ENCODE measurements around the gene SEC61B.

The SEC61B gene

DNA sequence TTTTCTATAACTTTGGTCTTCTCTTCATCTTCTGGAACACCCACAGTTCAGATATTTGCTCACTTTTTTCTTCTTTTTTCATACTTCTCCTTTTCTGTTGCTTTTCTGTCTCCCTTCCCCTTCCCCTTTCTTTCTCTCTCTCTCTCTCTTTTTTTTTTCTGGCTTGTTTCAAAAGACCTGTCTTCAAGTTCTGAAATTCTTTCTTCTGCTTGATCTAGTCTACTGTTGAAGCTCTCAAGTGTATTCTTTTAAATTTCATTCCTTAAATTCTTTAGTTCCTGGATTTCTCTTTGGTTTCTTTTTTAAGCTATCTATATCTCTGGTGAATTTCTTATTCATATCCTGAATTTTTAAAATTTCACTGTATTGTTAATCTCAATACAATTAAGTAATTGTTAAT lies 11.5 kb upstream of the SEC61B start (continued):
- no peak for TF ChIP-seq HOXC10 (CRISPR knock-in tag; IDR thresholded peaks at IDR 0.05)
- TF ChIP-seq, protein P1, sequence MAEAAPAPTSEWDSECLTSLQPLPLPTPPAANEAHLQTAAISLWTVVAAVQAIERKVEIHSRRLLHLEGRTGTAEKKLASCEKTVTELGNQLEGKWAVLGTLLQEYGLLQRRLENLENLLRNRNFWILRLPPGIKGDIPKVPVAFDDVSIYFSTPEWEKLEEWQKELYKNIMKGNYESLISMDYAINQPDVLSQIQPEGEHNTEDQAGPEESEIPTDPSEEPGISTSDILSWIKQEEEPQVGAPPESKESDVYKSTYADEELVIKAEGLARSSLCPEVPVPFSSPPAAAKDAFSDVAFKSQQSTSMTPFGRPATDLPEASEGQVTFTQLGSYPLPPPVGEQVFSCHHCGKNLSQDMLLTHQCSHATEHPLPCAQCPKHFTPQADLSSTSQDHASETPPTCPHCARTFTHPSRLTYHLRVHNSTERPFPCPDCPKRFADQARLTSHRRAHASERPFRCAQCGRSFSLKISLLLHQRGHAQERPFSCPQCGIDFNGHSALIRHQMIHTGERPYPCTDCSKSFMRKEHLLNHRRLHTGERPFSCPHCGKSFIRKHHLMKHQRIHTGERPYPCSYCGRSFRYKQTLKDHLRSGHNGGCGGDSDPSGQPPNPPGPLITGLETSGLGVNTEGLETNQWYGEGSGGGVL (tag by site-specific recombination; IDR thresholded peaks at IDR 0.05) = no peak
- TF ChIP-seq GLI4 (tag by site-specific recombination; IDR thresholded peaks at IDR 0.05) = no peak
- TF ChIP-seq ZNF501 (tag by site-specific recombination; IDR thresholded peaks at IDR 0.05) = no peak

DNA sequence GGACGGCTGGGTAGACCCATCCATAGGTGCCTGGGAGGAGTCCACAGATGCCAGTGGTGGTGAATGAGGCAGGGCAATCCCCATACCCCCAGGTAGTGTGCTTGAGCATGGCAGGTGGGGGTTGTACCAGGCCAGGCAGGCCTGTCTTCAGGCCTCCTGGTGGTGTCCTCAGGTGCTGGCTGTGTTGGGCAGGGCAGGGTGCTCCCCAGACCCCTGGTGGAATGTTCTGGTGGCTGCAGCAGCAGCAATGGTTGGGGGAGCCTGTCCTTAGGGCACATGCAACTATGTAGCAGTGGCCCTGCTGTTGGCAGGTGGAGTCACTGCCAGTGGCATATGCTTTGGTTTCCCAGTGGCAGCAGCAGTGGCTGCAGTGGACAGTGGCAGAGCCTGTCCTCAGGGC lies 10.3 kb upstream of the SEC61B start:
- H3K4me3 ChIP-seq (ENCODE audit: low read depth, low read length) = no peak overlapping the region
- no peaks in the 10 kb centered on the region for H3K9me3 ChIP-seq (ENCODE audit: control insufficient read depth, insufficient read depth, low read depth, low read length)
- POLR2A ChIA-PET = interaction anchor here (2.5 kb wide), 1 partner anchor 10 kb away, joined by 10 read pairs; the partner anchor contains the start of genes ALG2 and SEC61B
- peaks cover 0 to 14% of the 10 kb centered on the region in 2 experiments; a peak in 1 of 3 replicates for H3K36me3 ChIP-seq (ENCODE audit: control insufficient read depth in 2 of 2, insufficient read depth in 1 of 2, low read length in 2 of 2)
- TF ChIP-seq, protein P2, sequence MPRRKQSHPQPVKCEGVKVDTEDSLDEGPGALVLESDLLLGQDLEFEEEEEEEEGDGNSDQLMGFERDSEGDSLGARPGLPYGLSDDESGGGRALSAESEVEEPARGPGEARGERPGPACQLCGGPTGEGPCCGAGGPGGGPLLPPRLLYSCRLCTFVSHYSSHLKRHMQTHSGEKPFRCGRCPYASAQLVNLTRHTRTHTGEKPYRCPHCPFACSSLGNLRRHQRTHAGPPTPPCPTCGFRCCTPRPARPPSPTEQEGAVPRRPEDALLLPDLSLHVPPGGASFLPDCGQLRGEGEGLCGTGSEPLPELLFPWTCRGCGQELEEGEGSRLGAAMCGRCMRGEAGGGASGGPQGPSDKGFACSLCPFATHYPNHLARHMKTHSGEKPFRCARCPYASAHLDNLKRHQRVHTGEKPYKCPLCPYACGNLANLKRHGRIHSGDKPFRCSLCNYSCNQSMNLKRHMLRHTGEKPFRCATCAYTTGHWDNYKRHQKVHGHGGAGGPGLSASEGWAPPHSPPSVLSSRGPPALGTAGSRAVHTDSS (tag by site-specific recombination; IDR thresholded peaks at IDR 0.05) = no peak
- TF ChIP-seq ZNF544 (tag by site-specific recombination; IDR thresholded peaks at IDR 0.05) = no peak
- TF ChIP-seq, protein P3, sequence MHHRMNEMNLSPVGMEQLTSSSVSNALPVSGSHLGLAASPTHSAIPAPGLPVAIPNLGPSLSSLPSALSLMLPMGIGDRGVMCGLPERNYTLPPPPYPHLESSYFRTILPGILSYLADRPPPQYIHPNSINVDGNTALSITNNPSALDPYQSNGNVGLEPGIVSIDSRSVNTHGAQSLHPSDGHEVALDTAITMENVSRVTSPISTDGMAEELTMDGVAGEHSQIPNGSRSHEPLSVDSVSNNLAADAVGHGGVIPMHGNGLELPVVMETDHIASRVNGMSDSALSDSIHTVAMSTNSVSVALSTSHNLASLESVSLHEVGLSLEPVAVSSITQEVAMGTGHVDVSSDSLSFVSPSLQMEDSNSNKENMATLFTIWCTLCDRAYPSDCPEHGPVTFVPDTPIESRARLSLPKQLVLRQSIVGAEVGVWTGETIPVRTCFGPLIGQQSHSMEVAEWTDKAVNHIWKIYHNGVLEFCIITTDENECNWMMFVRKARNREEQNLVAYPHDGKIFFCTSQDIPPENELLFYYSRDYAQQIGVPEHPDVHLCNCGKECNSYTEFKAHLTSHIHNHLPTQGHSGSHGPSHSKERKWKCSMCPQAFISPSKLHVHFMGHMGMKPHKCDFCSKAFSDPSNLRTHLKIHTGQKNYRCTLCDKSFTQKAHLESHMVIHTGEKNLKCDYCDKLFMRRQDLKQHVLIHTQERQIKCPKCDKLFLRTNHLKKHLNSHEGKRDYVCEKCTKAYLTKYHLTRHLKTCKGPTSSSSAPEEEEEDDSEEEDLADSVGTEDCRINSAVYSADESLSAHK (tag by site-specific recombination; IDR thresholded peaks at IDR 0.05) = no peak
- TF ChIP-seq ZNF660 (tag by site-specific recombination; IDR thresholded peaks at IDR 0.05) = no peak
- no peak for TF ChIP-seq ZNF529 (tag by site-specific recombination; IDR thresholded peaks at IDR 0.05; ENCODE audit: insufficient replicate concordance)
- no peak for TF ChIP-seq ZNF843 (tag by site-specific recombination; IDR thresholded peaks at IDR 0.05)
- no peak for TF ChIP-seq ZNF324 (tag by site-specific recombination; IDR thresholded peaks at IDR 0.05)
- no peak for TF ChIP-seq ZNF223 (tag by site-specific recombination; IDR thresholded peaks at IDR 0.05)
- H3K27ac ChIP-seq (ENCODE audit: extremely low read depth, low read depth, low read length) = no peak overlapping the region
- no peaks in the 10 kb centered on the region for H3K4me1 ChIP-seq (ENCODE audit: control insufficient read depth, insufficient read depth, low read length)
- CTCF ChIA-PET = interaction anchor here (0.6 kb wide), 1 partner anchor 25 kb away, joined by 3 read pairs; no protein-coding TSS in a partner anchor

DNA sequence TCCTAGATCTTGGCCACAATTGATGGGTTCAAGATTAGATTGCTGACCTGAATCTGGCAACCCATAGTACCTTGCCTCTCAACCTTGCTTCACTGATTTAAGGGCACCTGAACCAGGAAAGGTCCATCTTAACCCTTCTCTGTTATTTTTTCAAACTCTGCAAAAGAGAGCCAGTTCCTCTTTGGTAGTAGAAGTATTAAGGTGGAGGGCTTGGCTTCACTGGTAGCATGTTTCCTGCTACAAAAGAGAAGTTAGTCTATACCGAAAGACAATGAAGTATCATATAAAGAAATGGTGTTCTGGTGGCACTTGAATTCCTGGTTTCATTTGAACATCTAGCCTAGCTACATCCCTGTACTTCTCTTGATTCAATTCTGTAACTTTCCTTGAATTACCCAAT lies 8.9 kb upstream of the SEC61B start:
- ChIA-PET POLR2A (interaction anchor here (2.5 kb wide), 1 partner anchor 9 kb away, joined by 10 read pairs; the partner anchor contains the start of genes ALG2 and SEC61B), CTCF (interaction anchor here (2.4 kb wide), 1 partner anchor 29 kb away, joined by 7 read pairs; no protein-coding TSS in a partner anchor)
- Histone ChIP-seq H3K27ac (ENCODE audit: extremely low read depth, low read depth, low read length) (no peak overlapping the region), H3K4me1 (ENCODE audit: control insufficient read depth, insufficient read depth, low read length) (no peaks in the 10 kb centered on the region), H3K4me3 (ENCODE audit: low read depth, low read length) (no peak overlapping the region), H3K9me3 (ENCODE audit: control insufficient read depth, insufficient read depth, low read depth, low read length) (no peaks in the 10 kb centered on the region), H3K36me3 (ENCODE audit: control insufficient read depth in 2 of 2, insufficient read depth in 1 of 2, low read length in 2 of 2) (peaks cover 0 to 28% of the 10 kb centered on the region in 2 experiments; a peak in 1 of 3 replicates)
- TF ChIP-seq, protein P4, sequence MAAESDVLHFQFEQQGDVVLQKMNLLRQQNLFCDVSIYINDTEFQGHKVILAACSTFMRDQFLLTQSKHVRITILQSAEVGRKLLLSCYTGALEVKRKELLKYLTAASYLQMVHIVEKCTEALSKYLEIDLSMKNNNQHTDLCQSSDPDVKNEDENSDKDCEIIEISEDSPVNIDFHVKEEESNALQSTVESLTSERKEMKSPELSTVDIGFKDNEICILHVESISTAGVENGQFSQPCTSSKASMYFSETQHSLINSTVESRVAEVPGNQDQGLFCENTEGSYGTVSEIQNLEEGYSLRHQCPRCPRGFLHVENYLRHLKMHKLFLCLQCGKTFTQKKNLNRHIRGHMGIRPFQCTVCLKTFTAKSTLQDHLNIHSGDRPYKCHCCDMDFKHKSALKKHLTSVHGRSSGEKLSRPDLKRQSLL (tag by site-specific recombination; IDR thresholded peaks at IDR 0.05) = no peak
- TF ChIP-seq REPIN1 (tag by site-specific recombination; IDR thresholded peaks at IDR 0.05; ENCODE audit: low read depth) = no peak
- TF ChIP-seq ZNF623 (tag by site-specific recombination; IDR thresholded peaks at IDR 0.05) = no peak
- TF ChIP-seq SP2 (tag by site-specific recombination; IDR thresholded peaks at IDR 0.05) = no peak
- TF ChIP-seq, protein P1 (tag by site-specific recombination; IDR thresholded peaks at IDR 0.05) = no peak
- no peak for TF ChIP-seq ZBTB1 (tag by site-specific recombination; IDR thresholded peaks at IDR 0.05)
- TF ChIP-seq RBAK (tag by site-specific recombination; IDR thresholded peaks at IDR 0.05) = no peak
